HFFc6 (cell line): ENCODE data around the gene COL23A1. TPM values are rescaled to one million over a fixed set of nuclear protein-coding genes. Genes with fewer than 3 reads are reported as not detected.
"Not testable (repeated sequence)": the region's sequence is repeated elsewhere in the genome, so short reads cannot be mapped to it uniquely, and the experiment has no call there.

Experiments
- DNase-seq: peaks from one replicate; pipeline ENCODE4 v3.0.0-alpha.2; 2018
- H3K27ac Mint-ChIP-seq: 2 replicates; pipeline ENCODE4 v1.8.0; 2020; ENCODE audit warnings: mild to moderate bottlenecking, mixed read lengths
- H3K27me3 Mint-ChIP-seq: 2 replicates; pipeline ENCODE4 v1.8.0; 2021; ENCODE audit warnings: mild to moderate bottlenecking, moderate library complexity, mixed read lengths; ENCODE audit not compliant: insufficient read depth
- H3K36me3 Mint-ChIP-seq: 2 replicates; pipeline ENCODE4 v1.8.0; 2021; ENCODE audit warnings: low read depth, mixed read lengths
- H3K4me1 Mint-ChIP-seq: 2 replicates; pipeline ENCODE4 v1.8.0; 2020; ENCODE audit warnings: low read depth, mixed read lengths
- H3K4me3 Mint-ChIP-seq: 2 replicates; pipeline ENCODE4 v1.8.0; 2020; ENCODE audit warnings: mild to moderate bottlenecking, moderate library complexity, mixed read lengths
- H3K9me3 Mint-ChIP-seq: 2 replicates; pipeline ENCODE4 v1.8.0; 2020; ENCODE audit warnings: mild to moderate bottlenecking, mixed read lengths
- CTCF ChIP-seq: fragments of 200-600 bp; sonication (generic); IDR thresholded peaks from 2 replicates; pipeline ENCODE4 v1.5.0; 2021; ENCODE audit warnings: antibody characterized with exemption, mild to moderate bottlenecking
- total RNA-seq, 6 experiments: library from RNA; stranded (reverse); fragmentation: NEBNext Ultra II Directional; extraction: Animal tissue kit (Norgen Biotek cat#: 25700); gene quantifications; 2 replicates in 1 of 6; 3 replicates in 5 of 6; pipeline ENCODE4 v1.2.3, GENCODE V29; 2021

Gene COL23A1
- total RNA-seq, 6 experiments from 2014 or later = not detected

- DNase-seq = no peak
- Mint-ChIP-seq H3K9me3 (peaks cover 36% of the 10 kb centered on the region), H3K27me3 (peaks cover 3% of the 10 kb centered on the region), H3K4me3 (no peak overlapping the region), H3K36me3 (no peaks in the 10 kb centered on the region), H3K4me1 (no peaks in the 10 kb centered on the region), H3K27ac (no peak overlapping the region)
- TF ChIP-seq CTCF = no peak
These were observed 271.3 kb downstream of the COL23A1 start for GRCh38 chr5:178318893-178319292.

GRCh38 chr5:178318382-178318781 lies 271.8 kb downstream of the COL23A1 start:
- peaks cover 40% of the 10 kb centered on the region for H3K9me3 Mint-ChIP-seq
- H3K27me3 Mint-ChIP-seq = peaks cover 3% of the 10 kb centered on the region
- no peaks in the 10 kb centered on the region for H3K4me1 Mint-ChIP-seq
- H3K4me3 Mint-ChIP-seq = no peak overlapping the region
- TF ChIP-seq CTCF = no peak
- DNase-seq = no peak
- no peaks in the 10 kb centered on the region for H3K36me3 Mint-ChIP-seq
- no peak overlapping the region for H3K27ac Mint-ChIP-seq

GRCh38 chr5:178317727-178318126 lies 272.5 kb downstream of the COL23A1 start:
- not testable (repeated sequence) for H3K4me3 Mint-ChIP-seq, H3K36me3 Mint-ChIP-seq, H3K4me1 Mint-ChIP-seq, H3K27ac Mint-ChIP-seq, H3K27me3 Mint-ChIP-seq, DNase-seq
- peaks cover 46% of the 10 kb centered on the region for H3K9me3 Mint-ChIP-seq

- Mint-ChIP-seq H3K27ac (no peak overlapping the region), H3K36me3 (0 out of 2 replicates have a peak, but pooled peaks cover 6% of the 10 kb centered on the region), H3K4me1 (no peaks in the 10 kb centered on the region), H3K27me3 (peaks cover 3% of the 10 kb centered on the region), H3K4me3 (no peak overlapping the region), H3K9me3 (peaks cover 47% of the 10 kb centered on the region)
- DNase-seq = no peak
- TF ChIP-seq CTCF = no peak
These were observed 275.0 kb downstream of the COL23A1 start for GRCh38 chr5:178314961-178315820.

- no peak for DNase-seq
- TF ChIP-seq CTCF = no peak
- Mint-ChIP-seq H3K4me3 (no peak overlapping the region), H3K27ac (no peak overlapping the region), H3K9me3 (peaks cover 40% of the 10 kb centered on the region), H3K4me1 (no peaks in the 10 kb centered on the region), H3K27me3 (peaks cover 3% of the 10 kb centered on the region), H3K36me3 (0 out of 2 replicates have a peak, but pooled peaks cover 6% of the 10 kb centered on the region)
These were observed 276.0 kb downstream of the COL23A1 start for GRCh38 chr5:178314061-178314660.

GRCh38 chr5:178313316-178313715 lies 276.9 kb downstream of the COL23A1 start:
- TF ChIP-seq CTCF = no peak
- no peaks in the 10 kb centered on the region for H3K4me1 Mint-ChIP-seq
- peaks cover 38% of the 10 kb centered on the region for H3K9me3 Mint-ChIP-seq
- H3K4me3 Mint-ChIP-seq = no peak overlapping the region
- H3K36me3 Mint-ChIP-seq = 0 out of 2 replicates have a peak, but pooled peaks cover 6% of the 10 kb centered on the region
- H3K27me3 Mint-ChIP-seq = peaks cover 3% of the 10 kb centered on the region
- DNase-seq = no peak
- H3K27ac Mint-ChIP-seq = no peak overlapping the region
